Measurements from ENCODE around the gene KIAA0319L. TPM values are rescaled to one million over a fixed set of nuclear protein-coding genes. Genes with fewer than 3 reads are reported as not detected.

KIAA0319L gene
- total and polyA plus RNA-seq, 2 donors from 2014 or later, result 30.3 to 73.0 TPM

DNA sequence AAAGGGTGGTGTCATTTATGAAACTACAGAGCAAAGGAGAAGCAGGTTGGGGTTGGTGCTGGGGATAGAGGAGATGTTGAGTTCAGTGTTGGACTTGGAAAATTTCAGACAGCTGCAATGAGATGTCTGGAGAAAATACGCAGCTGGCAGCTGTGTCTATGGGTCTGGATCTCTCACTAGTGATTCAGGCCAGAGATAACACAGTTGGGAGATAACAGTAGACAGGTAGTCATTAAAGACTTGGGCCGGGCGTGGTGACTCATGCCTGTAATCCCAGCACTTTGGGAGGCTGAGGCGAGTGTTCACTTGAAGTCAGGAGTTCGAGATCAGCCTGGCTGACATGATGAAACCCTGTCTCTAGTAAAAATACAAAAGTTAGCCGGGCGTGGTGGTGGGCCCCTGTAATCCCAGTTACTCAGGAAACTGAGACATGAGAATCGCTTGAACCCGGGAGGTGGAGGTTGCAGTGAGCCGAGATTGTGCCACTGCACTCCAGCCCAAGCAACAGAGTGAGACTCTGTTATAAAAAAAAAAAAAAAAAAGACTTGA, 13.5 kb upstream of the KIAA0319L start:
- no peak overlapping the region for H3K9ac ChIP-seq (ENCODE audit: low read length in 3 of 3)
- peaks cover 0 to 3% (median 0%) of the 10 kb centered on the region in 3 donors for H3K36me3 ChIP-seq (ENCODE audit: control insufficient read depth in 2 of 3, insufficient read depth in 3 of 3, low read length in 3 of 3)
- H3K27me3 ChIP-seq (ENCODE audit: control insufficient read depth, insufficient read depth, low read length), result peaks cover 23% of the 10 kb centered on the region
- no peaks in the 10 kb centered on the region for H3K9me3 ChIP-seq (ENCODE audit: control insufficient read depth in 2 of 3, insufficient read depth in 1 of 3, low read length in 3 of 3)
- intact Hi-C loops (cut with DNase I), result loop anchor here (5.0 kb wide), 1 partner anchor 147 kb away; the partner anchor contains the start of gene C1orf216
- FAIRE-seq, result no peak
- H3K4me1 ChIP-seq (ENCODE audit: control insufficient read depth in 2 of 3, insufficient read depth in 2 of 3, low read depth in 1 of 3, low read length in 3 of 3), result peaks cover 0 to 6% (median 0%) of the 10 kb centered on the region in 3 donors
- no peak overlapping the region for H3K4me3 ChIP-seq (ENCODE audit: low read length in 3 of 3)
- DNase-seq, result no peak
- H3K27ac ChIP-seq (ENCODE audit: low read depth in 2 of 2, low read length in 2 of 2), result no peak overlapping the region
- TF ChIP-seq, protein P1, sequence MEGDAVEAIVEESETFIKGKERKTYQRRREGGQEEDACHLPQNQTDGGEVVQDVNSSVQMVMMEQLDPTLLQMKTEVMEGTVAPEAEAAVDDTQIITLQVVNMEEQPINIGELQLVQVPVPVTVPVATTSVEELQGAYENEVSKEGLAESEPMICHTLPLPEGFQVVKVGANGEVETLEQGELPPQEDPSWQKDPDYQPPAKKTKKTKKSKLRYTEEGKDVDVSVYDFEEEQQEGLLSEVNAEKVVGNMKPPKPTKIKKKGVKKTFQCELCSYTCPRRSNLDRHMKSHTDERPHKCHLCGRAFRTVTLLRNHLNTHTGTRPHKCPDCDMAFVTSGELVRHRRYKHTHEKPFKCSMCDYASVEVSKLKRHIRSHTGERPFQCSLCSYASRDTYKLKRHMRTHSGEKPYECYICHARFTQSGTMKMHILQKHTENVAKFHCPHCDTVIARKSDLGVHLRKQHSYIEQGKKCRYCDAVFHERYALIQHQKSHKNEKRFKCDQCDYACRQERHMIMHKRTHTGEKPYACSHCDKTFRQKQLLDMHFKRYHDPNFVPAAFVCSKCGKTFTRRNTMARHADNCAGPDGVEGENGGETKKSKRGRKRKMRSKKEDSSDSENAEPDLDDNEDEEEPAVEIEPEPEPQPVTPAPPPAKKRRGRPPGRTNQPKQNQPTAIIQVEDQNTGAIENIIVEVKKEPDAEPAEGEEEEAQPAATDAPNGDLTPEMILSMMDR (IDR thresholded peaks at IDR 0.05; ENCODE audit: borderline replicate concordance, extremely low read depth, insufficient read depth), result no peak

DNA sequence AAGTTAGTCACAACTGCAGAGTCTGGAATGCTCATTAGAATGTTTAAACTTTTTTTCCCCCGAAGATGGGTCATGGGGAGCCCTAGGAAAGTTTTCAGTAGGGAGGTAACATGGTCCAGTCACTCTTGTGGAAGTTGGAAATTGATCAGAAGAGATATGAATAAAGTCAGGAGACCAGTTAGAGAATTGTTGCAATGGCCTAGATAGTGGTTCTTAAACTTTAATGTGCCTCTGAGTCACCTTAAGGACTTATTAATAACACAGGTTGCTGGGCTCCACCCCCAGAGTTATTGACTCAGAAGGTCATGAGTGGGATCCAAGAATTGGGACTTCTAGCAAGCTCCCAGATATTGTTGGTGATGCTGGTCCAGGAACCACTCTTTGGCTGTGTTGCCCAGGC, 12.7 kb upstream of the KIAA0319L start:
- H3K4me1 ChIP-seq (ENCODE audit: control insufficient read depth in 2 of 3, insufficient read depth in 2 of 3, low read depth in 1 of 3, low read length in 3 of 3), result peaks cover 0 to 6% (median 0%) of the 10 kb centered on the region in 3 donors
- DNase-seq, result no peak
- peaks cover 23% of the 10 kb centered on the region for H3K27me3 ChIP-seq (ENCODE audit: control insufficient read depth, insufficient read depth, low read length)
- H3K27ac ChIP-seq (ENCODE audit: low read depth in 2 of 2, low read length in 2 of 2), result no peak overlapping the region
- no peak overlapping the region for H3K9ac ChIP-seq (ENCODE audit: low read length in 3 of 3)
- intact Hi-C loops (cut with DNase I), result loop anchor here (5.0 kb wide), 1 partner anchor 147 kb away; the partner anchor contains the start of gene C1orf216
- no peak for FAIRE-seq
- peaks cover 0 to 3% (median 0%) of the 10 kb centered on the region in 3 donors for H3K36me3 ChIP-seq (ENCODE audit: control insufficient read depth in 2 of 3, insufficient read depth in 3 of 3, low read length in 3 of 3)
- TF ChIP-seq, protein P1 (IDR thresholded peaks at IDR 0.05; ENCODE audit: borderline replicate concordance, extremely low read depth, insufficient read depth), result no peak
- H3K9me3 ChIP-seq (ENCODE audit: control insufficient read depth in 2 of 3, insufficient read depth in 1 of 3, low read length in 3 of 3), result no peaks in the 10 kb centered on the region
- H3K4me3 ChIP-seq (ENCODE audit: low read length in 3 of 3), result no peak overlapping the region

DNA sequence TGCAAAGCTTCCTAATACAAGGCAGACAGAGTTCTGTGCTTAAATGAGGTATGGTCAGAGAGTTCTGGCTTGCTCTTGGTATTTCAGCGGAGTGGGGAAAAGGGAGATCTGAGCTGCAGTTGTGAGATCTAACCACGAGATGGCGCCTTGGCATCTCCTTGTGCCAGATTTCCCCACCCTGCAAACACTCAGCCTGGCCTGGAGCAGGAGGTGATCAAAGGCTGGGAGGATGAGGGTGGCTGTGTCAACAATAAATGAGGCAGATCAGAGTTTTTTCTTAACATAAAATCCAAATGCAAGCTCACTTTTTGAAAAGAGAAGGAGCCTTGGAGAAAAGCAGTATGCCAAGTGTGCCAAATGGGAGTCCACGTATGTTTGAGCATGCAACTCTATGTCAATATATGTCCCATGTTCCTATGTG, 11.8 kb upstream of the KIAA0319L start:
- no peaks in the 10 kb centered on the region for H3K9me3 ChIP-seq (ENCODE audit: control insufficient read depth in 2 of 3, insufficient read depth in 1 of 3, low read length in 3 of 3)
- peak in 4 of 5 donors; percentile 77 to 87 (median 80) for DNase-seq
- H3K4me3 ChIP-seq (ENCODE audit: low read length in 3 of 3), result no peak overlapping the region

More for the DNA sequence above, 11.8 kb upstream of the KIAA0319L start:
- peaks cover 20% of the 10 kb centered on the region for H3K27me3 ChIP-seq (ENCODE audit: control insufficient read depth, insufficient read depth, low read length)
- intact Hi-C loops (cut with DNase I), result no loop called here
- H3K27ac ChIP-seq (ENCODE audit: low read depth in 2 of 2, low read length in 2 of 2), result no peak overlapping the region
- H3K9ac ChIP-seq (ENCODE audit: low read length in 3 of 3), result no peak overlapping the region
- peaks cover 0 to 6% (median 0%) of the 10 kb centered on the region in 3 donors for H3K4me1 ChIP-seq (ENCODE audit: control insufficient read depth in 2 of 3, insufficient read depth in 2 of 3, low read depth in 1 of 3, low read length in 3 of 3)
- TF ChIP-seq, protein P1 (IDR thresholded peaks at IDR 0.05; ENCODE audit: borderline replicate concordance, extremely low read depth, insufficient read depth), result peak; percentile 89
- no peak for FAIRE-seq
- peaks cover 0 to 3% (median under 1%) of the 10 kb centered on the region in 3 donors for H3K36me3 ChIP-seq (ENCODE audit: control insufficient read depth in 2 of 3, insufficient read depth in 3 of 3, low read length in 3 of 3)

All from kidney (tissue), 14 donors.